Left forelimb (tissue), 1 donor: ENCODE measurements around the gene FABP7.

Experiments
- DNase-seq: peaks from one replicate; pipeline ENCODE4 v3.0.0-alpha.2; 2018; ENCODE audit warnings: low spot score

FABP7 gene

DNA sequence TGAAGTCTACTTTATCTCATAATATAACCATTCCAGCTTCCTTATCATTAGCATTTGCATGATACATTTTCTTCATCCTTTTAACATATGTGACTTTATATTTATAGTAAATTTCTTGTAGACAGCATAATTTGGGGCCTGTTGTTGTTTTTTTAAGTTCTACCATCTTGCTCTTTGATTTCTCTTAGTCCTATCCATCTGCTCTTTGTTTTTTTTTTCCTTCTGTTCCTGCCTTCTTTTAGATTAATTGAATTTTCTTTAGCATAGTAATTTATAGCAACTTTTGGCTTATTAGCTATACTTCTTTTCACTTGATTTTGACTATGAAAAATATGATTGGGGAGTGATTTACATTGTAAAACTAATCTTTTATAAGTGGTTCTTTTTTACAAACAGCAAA lies 19.2 kb upstream of the FABP7 start:
- no peak for DNase-seq

DNA sequence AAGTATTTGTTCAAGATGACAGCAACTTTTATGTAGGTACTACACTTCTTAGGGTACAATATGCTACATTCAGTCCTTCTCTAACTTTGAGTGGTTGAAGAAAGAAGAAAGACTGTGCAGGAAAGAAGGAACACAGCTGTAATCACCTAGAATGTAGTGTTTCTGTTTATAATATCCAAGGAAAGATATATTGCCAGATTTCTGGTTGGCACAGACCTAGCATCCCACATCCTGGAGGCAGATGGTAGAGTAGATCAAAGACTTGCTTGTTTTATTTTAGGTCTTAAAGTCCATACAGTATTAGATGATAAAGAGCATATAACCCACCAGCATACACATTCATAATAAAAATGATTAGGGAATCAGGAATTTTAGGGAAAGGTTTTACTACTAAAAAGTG lies 13.3 kb upstream of the FABP7 start:
- DNase-seq, result no peak

DNA sequence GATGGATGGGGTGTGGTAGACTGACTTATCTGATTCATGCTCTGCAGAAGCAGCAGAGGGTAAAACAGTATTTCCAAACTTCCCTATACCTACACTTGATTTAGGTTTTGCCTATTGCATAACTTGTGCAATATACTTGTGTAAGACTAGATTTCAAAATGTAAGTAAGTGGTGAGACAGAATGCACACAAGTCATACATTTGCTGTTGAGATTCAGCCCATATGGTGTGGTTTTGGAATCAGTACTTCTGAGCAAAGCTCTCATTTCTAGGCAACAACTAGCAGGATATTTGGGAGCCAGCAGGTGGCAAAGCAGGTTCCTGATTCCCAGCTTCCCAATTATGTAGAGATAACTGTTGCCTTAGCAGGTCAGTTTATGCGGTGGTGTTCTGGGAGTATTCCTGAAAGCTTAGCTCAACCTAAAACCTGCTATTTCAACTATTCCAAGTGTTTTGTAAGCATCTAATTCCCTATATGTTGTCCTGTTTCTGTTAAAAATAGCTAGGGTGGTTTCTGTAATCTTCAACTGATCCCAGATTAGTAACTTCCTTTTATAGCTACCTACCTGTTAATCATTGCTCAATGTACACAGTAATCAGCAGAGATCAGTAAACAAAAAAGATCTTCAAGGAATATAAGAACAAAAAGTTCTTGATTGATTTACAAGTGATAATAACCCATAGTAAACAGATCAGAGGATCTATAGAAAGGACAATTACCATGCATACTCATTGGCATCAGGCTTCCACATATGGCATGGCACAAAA lies 8.5 kb upstream of the FABP7 start:
- DNase-seq, result no peak

DNA sequence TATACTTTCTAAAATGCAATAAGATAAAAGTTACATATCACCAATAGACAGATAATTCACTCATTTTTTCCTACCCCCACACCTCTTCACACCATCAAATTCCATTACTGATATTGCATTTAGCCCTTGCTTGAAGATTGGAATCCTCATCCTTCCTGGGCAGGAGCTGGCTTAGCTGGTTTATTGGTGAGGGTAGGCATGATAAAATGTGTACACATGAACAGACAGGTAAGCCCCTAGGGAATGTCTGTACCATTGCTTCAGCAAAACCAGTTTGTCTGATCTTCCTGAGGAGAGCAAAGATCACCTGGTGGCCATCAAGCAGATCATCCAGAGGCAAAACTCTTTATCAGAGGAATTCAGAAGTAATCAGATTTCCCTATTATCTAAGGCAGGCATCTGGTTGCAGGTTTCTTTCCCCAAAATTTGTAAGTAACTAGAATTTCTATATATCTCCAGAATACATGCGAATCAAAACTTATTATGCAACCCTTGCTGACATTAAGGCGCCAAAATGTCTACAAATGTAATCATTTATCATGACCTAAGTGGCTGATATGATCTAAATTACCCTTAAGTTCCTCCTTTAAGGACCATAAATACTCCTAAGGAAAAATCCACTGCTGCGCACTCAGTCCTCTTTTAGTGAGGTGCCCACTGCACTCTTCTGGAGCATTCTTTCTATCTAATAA lies 6.6 kb upstream of the FABP7 start:
- DNase-seq, result no peak

DNA sequence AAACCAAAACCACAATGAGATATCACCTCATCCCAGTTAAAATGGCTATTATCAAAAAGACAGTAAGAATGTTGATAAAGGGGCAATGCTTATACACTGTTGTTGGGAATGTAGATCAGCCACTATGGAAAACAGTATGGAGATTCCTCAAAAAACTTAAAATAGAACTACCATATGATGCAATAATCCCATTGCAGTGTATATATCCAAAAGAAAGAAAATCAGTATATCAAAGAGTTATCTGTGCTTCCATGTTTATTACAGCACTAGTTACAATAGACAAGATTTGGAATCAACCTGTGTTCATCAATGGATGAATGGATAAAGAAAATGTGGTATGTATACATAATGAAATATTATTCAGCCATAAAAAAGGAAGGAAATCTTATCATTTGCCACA lies 3.5 kb upstream of the FABP7 start:
- no peak for DNase-seq

DNA sequence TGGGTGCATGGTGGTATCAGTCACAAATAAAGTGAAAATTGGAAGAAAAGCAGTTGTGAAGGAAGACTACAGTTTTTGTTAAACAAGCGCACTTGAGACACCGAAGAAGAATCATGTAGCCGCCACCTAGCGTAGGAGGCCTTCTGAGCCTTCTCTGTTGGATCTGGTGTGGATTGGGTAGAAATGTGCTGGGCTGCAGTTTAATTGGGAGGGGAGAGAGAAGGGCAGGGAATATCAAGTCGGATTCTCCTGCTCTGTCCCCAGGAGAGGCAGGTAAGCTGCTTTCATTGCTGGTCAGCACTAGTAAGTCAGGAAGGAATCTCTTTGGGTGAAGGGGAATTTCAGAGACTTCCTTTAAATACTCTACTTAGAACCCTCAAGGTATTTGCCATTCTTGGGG lies 1.2 kb upstream of the FABP7 start:
- no peak for DNase-seq

DNA sequence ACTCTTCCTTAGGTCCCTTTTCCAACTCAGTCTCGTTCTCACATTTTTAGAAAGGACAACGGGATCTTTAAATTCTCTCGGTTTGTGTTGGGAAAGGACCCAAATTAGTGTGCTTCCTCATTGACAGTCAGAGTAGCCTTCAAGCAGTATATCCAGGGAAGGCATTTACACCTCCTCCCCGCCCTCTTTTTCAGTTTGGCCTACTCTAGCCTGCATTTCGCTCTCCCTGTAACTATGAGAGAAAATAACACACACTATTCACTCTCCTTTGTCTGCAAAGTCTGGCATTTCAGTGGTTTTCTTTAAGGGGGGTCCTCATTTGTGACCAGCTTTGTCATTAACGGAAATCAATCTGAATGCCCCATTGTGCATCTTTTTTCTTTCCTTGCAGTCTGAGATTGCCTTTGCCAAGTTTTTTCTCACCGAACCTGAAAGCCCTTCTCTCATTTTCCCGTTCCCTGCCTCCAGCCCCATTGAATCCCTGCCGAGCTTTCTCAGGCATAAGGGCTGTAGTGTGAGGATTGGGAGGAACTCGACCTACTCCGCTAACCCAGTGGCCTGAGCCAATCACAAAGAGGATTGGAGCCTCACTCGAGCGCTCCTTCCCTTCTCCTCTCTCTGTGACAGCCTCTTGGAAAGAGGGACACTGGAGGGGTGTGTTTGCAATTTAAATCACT lies 393 bp upstream of the FABP7 start:
- no peak for DNase-seq

DNA sequence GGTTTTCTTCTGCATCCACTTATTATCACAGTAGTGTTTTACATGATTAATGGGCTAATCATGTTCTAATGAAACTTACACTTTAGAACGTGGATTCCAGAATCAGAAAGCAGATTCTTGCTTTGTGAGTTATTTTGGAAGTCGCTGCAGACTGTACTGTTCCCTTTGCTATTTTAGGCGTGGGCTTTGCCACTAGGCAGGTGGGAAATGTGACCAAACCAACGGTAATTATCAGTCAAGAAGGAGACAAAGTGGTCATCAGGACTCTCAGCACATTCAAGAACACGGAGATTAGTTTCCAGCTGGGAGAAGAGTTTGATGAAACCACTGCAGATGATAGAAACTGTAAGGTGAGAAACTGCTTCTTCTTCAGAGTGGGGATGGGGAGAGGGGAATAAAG lies 598 bp downstream of the FABP7 start:
- DNase-seq, result no peak

DNA sequence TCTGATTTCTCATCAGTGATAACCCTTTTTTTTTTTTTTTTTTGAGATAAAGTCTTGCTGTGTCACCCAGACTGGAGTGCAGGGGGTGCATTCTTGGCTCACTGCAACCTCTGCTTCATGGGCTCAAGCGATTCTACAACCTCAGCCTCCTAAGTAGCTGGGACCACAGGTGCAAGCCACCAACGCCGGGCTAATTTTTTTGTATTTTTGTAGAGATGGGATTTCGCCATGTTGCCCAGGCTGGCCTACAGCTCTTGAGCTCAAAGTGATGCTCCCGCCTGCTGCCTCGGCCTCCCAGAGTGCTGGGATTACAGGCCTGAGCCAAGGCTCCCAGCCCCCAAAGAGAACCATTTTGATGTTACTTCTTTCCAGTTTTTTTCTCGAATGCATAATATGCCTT lies 2.2 kb downstream of the FABP7 start:
- no peak for DNase-seq

DNA sequence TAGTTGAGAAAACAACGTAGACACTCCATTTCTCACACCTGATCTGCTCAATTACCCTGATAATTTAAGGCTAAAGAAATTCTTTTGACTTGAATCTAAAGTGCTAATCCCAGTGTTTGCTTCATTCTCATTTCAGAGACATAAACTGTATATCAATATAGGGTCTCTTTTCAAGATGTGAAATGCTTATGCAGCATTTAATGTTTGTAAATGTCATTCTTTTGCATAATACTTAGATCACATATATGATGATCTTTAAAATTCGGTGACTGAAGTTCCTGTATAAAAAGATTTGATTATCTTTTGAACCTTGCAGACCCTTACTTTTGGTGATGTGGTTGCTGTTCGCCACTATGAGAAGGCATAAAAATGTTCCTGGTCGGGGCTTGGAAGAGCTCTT lies 3.9 kb downstream of the FABP7 start:
- no peak for DNase-seq

DNA sequence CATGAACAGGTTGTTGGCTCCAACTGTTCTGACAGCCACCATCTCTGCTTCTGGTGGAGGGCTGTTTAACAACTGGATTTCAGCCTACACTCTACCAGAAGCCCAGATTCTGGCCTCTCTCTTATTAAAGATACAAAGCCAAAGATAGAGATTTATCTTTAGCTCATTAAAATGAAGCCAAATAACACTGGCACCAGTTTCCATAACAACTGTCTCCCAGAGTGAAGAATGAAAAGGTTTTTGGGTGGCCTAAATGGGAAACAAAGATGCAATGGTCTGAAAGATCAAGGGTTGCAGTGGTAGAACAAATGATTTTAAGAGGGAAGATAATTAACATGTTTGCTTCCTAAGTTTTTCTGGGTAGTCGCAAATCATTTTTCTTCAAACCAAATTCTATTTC lies 6.4 kb downstream of the FABP7 start:
- DNase-seq, result no peak

DNA sequence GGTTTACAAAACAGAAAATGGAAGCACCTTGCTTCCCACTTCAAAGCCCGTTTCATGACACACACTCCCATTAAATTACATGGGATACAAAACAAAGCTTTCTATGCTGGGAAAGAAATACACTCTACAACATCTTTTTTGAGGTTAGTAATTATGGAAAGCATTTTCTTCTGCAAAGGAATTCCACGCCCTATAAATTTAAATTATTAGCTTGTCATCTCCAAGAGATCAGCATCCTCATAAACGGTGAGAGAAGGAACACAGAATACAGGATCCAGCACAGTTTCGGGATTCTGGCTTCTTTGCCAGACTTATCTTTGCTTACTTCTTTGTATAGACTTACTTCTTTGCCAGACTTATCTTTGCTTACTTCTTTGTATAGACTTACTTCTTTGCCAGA lies 8.2 kb downstream of the FABP7 start:
- no peak for DNase-seq

DNA sequence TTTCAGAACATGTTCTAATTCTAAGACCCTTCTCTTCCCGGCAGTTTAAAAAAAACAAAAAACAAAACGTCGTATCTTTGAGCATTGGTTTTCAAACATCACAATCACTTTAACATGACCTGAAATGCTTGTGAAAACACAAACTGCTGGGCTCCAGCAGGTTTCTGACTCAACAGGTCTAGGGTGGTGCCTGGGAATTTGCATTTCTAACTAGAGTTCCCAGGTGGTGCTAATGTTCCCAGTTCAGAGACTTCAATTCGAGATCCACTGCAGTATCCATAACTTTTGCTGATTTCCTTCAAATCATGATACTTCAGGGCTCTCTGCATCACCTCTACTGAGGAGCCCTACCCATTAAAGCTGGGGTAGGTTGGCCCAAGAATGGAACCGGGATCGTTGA lies 8.7 kb downstream of the FABP7 start:
- no peak for DNase-seq

DNA sequence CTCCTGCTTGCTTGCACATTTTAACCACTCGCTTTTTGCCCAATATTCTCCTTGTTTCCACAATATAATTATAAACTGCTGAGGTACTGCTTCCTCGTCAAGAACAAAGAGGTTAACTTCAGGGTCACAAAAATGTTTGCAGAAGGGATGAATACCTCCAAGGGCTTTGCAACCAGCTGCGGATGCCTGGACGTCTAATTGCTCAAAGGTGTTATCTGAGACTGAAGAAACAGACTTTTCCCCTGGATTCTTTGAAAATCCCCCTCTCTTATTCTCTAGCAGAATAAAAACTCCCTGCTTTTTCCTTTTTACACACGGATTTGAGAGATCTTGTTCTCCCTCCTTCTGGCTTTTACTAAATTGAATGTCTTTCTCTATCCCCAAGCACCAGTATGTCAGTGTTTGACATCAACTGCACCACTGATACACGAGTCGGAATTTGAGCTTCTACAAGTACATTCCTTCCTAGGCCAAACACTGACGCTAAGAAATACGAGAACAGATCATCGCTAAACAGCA lies 9.2 kb downstream of the FABP7 start:
- DNase-seq, result no peak

DNA sequence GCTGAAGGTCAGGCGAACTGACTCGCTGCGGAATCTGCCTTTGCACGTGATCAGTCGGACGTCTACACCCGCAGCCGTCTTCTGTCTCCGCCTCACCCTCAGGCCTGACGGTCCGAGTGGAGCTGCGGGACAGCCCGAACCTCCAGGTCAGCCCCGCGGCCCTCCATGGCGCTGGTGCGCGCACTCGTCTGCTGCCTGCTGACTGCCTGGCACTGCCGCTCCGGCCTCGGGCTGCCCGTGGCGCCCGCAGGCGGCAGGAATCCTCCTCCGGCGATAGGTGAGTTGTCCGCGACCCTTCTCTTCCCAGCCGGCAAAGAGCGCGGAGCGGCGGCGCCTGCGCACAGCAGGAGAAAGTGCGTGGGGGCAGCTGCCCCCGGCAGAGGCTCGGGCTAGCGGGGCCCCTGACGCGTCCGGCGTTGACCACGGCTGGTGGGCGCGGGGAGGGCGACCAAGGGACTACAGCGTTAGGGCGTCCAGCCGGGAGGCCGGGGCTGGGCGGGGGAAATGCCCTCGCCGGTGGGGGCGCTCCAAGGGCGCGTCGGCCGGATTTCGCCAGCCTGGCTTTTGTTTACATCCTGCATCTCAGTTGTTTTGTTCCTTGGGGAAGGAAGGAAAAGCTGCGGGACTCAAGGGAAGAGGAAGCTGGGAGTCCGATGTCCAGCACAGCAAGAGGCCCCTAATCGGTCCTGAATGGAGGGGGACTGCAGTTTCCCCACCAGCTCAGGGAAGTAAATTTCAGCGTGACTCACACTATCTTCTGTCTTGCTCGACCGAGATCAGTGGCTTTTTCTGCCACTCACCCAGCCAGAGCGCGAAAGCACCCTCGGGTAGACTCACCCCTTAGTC lies 9.9 kb downstream of the FABP7 start, which contains the start of gene SMPDL3A:
Gene SMPDL3A, plus strand, starts transcription at position 77 of the 846 bp plus-strand sequence. Its CDS starts 89 bp downstream, at position 166.
- peak; percentile 85 for DNase-seq

DNA sequence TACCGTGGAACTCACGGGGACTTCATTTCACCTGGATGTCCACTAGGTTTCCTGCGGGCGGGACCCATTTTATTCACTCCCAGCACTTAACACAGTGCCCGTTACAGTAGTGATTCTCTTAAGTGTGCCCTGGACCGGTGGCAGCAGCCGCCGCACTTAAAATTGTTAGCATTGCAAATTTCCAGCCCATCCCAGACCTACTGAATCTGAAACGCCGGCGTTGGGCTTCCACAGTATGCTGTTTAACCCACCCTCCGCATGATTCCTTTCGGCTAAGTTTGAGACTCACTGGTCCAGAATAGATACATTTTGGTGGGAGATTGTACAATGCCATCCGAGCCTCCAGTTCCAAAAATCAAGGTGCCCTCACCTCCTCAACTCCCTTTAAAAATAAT lies 10.5 kb downstream of the FABP7 start:
- DNase-seq, result peak; percentile 70

DNA sequence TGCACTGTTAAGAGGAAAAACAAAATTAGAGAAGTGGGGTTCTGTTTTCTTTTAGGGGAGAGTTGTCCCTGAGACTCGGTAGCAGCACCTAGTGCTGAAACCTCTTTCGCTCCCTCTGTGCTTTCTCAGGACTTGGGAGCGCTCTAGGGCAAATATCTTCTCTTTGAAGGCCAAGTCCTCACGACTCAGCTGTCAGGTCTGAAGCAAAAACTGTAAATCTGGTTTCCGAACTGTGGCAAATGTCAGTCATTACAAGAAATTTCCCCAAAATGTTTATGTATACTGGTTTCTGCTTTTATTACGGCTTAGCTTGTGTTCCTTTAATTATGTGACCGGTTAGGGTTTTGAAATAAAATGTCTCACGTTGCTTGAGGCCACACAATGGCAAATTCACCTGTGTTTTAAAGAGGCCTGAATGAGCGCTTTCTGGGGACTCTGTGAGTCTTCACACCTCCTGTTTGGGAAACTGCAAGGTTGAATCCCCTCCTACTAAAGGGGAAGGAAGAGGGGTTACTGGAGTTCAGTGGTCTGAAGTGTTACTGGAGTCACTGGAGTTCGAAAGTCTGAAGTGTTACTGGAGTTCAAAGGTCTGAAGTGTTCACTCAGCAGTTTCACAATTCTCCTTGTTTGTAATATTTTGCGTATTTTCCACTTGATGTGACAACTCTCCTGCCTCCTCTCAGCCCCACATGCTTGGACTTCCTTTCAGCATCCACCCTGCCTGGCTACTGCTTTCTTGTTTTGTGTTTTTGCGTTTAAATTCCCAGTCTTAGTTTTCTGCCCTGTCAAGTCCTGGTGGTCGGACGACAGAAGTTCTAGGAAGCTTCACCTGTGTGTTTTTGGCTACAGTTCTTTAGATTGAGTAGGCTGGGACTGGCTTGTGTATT lies 11.2 kb downstream of the FABP7 start:
- no peak for DNase-seq

DNA sequence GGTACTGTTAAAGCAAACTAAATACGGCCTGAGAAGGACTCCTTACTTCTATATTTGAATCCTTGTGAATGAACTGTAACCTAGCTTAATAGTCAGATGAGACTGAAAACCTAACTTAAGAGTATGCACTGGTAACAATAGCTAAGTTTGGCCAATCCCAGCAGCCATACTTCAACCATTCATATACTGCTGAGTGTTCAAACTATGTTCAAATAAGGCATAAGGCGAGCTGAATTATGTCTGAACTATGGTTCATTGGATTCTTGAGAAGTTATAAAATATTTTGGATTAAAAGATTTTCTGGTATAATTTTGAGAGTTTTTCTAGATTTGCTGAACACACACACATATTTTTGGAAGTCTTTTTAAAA lies 11.8 kb downstream of the FABP7 start:
- no peak for DNase-seq

DNA sequence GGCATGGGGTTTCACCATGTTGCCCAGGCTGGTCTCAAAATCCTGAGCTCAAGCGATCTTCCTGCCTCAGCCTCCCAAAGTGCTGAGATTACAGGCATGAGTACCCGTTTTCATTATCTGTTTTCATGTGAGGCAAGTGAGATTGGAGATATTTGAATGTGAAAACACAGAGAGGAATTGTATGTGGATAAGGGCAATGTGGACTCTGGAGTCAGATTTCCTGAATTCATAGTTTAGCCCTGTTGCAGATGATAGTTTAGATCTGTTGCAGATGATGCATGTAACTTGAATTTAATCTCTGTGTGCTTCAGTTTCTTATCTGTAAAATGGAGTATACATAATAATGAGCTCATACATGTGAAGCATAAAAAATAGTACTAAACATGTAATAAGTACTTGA lies 13.2 kb downstream of the FABP7 start:
- DNase-seq, result no peak

DNA sequence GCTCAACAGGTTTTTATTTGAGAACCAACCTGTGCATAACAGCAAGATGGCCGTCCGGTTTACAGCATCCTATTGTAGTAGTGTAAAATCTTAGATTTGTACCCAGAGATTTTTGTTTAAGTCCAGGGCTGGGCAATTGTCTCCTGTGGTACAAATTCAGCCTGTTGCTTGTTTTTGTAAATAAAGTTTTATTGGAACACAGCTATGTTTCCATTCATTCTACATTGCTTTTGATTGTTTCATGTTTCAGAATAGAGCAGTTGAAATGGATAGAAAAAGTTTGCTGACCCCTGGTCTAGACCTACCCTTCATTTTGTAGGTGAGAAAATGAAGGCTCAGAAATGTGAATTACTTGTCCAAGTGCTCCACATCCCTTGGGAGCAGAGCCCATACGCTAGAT lies 18.0 kb downstream of the FABP7 start:
- DNase-seq, result no peak

DNA sequence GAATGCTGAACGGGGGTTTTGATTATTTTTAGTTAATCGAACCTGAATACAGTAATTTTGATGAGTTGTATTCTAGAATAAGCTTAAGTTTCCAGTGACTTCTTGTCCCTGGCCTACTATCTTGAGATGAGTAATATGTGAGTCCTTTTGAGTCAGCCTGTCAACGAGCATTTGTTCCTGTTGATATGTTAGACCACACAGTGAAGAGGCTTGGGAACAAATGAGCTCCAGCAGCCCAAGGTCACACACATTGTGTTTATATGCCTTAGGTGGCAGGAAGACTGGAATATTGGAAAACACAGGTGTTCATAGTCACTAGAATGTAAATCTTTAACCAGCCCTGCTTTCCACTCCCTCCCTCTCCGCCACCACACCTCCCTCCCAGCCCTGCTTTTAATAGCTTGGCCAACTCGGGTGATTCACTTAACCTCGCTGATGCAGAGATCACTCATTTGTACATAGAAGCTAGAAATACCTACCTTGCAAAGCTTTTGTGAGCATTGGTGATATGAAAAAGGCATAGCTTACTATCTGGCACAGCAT lies 18.7 kb downstream of the FABP7 start:
- no peak for DNase-seq
